Breast epithelium (tissue), 4 donors: Measurements from ENCODE around the gene C6orf120. TPM values are rescaled to one million over a fixed set of nuclear protein-coding genes. Genes with fewer than 3 reads are reported as not detected.

ENCODE experiments used
- DNase-seq, 2 donors: peaks; one replicate each; pipeline ENCODE4 v3.0.0-alpha.2; 2019; ENCODE audit warnings: low spot score in 2 of 2
- H3K27ac ChIP-seq, 2 donors: fragments of 200-600 bp; sonication (generic) in 1 of 2; one replicate each; pipeline ENCODE4 v1.5.1; 2016 to 2019; ENCODE audit warnings: mild to moderate bottlenecking in 1 of 2
- H3K27me3 ChIP-seq, 2 donors: fragments of 200-600 bp; sonication (generic) in 1 of 2; one replicate each; pipeline versions ENCODE4 v1.5.1 to v1.6.0; 2017 to 2019; ENCODE audit warnings: control low read depth in 1 of 2, mild to moderate bottlenecking in 1 of 2
- H3K36me3 ChIP-seq: fragments of 200-600 bp; one replicate; pipeline ENCODE4 v1.5.1; 2019
- H3K4me1 ChIP-seq, 2 donors: fragments of 200-600 bp; sonication (generic); one replicate each; pipeline ENCODE4 v1.5.1; 2016 to 2019; ENCODE audit warnings: control low read depth in 1 of 2
- H3K4me3 ChIP-seq, 3 donors: fragments of 200-600 bp; sonication (generic); 1 replicate in 2 of 3; 2 replicates in 1 of 3; pipeline ENCODE4 v1.5.1; 2016 to 2019; ENCODE audit warnings: mild to moderate bottlenecking in 3 of 3, moderate library complexity in 2 of 3
- H3K9me3 ChIP-seq, 2 donors: fragments of 200-600 bp; sonication (generic) in 1 of 2; one replicate each; pipeline ENCODE4 v1.5.1; 2016 to 2019; ENCODE audit warnings: control low read depth in 1 of 2
- CTCF ChIP-seq, 3 donors: fragments of 450-650 bp; IDR thresholded peaks; one replicate each; pipeline ENCODE4 v1.5.1; 2016 to 2017; ENCODE audit warnings: antibody characterized with exemption in 3 of 3, mild to moderate bottlenecking in 3 of 3, moderate library complexity in 3 of 3
- POLR2A ChIP-seq: fragments of 450-650 bp; IDR thresholded peaks from one replicate; pipeline ENCODE4 v1.6.1; 2016; ENCODE audit warnings: antibody characterized with exemption, mild to moderate bottlenecking, moderate library complexity
- POLR2AphosphoS5 ChIP-seq, 3 donors: sonication (generic); formaldehyde crosslinking; IDR thresholded peaks; one replicate each; pipeline ENCODE4 v1.6.1; 2017; ENCODE audit warnings: antibody characterized with exemption in 3 of 3
- intact Hi-C: fragments of 100-400 bp; cut with DNase I; formaldehyde crosslinking; loops from one replicate; pipeline ENCODE4 v1.15.1; 2023; ENCODE audit warnings: low total_unique reads
- total RNA-seq, 3 donors: library from RNA; depleted of rRNA; stranded (reverse); fragments of >200 nt; gene quantifications; one replicate each; pipeline ENCODE4 v1.1.0, GENCODE V29; 2016

The C6orf120 gene
- total RNA-seq, 3 donors from 2014 or later, result 29.5 to 49.0 (median 33.4) TPM

- Histone ChIP-seq H3K4me1 (peaks cover 0 to 6% of the 10 kb centered on the region in 2 donors), H3K9me3 (no peaks in the 10 kb centered on the region), H3K27me3 (no peaks in the 10 kb centered on the region), H3K27ac (peak overlapping the region; percentile 95 to 96), H3K4me3 (peak overlapping the region; percentile 87 to 93 (median 92)), H3K36me3 (no peaks in the 10 kb centered on the region)
- TF ChIP-seq POLR2AphosphoS5 (IDR thresholded peaks at IDR 0.05) (no peak), CTCF (IDR thresholded peaks at IDR 0.05) (no peak), POLR2A (no peak)
- intact Hi-C loops, result no loop called here
- no peak for DNase-seq
These were observed 494 bp upstream of the C6orf120 start for GRCh38 chr6:169701311-169701953.

- intact Hi-C loops, result no loop called here
- peaks cover 0 to 6% of the 10 kb centered on the region in 2 donors for H3K4me1 ChIP-seq
These were observed 917 bp downstream of the C6orf120 start for GRCh38 chr6:169702840-169703246.

GRCh38 chr6:169707772-169708171 is 5.8 kb downstream of the C6orf120 start:
- H3K27ac ChIP-seq, result no peak overlapping the region
- no peak for TF ChIP-seq POLR2A
- TF ChIP-seq POLR2AphosphoS5 (IDR thresholded peaks at IDR 0.05), result no peak
- no peak for TF ChIP-seq CTCF (IDR thresholded peaks at IDR 0.05)
- H3K9me3 ChIP-seq, result no peaks in the 10 kb centered on the region
- peaks cover 8% of the 10 kb centered on the region for H3K36me3 ChIP-seq
- no peak for DNase-seq
- no peaks in the 10 kb centered on the region for H3K27me3 ChIP-seq
- H3K4me1 ChIP-seq, result peaks cover 0 to 6% of the 10 kb centered on the region in 2 donors
- H3K4me3 ChIP-seq, result no peak overlapping the region
- intact Hi-C loops, result no loop called here

More at GRCh38 chr6:169702840-169703246, 917 bp downstream of the C6orf120 start:
- H3K4me3 ChIP-seq, result peak overlapping the region; percentile 87 to 93 (median 92)
- peak overlapping the region; percentile 95 to 96 for H3K27ac ChIP-seq
- TF ChIP-seq POLR2A, result no peak
- TF ChIP-seq CTCF (IDR thresholded peaks at IDR 0.05), result no peak
- no peak for TF ChIP-seq POLR2AphosphoS5 (IDR thresholded peaks at IDR 0.05)
- no peaks in the 10 kb centered on the region for H3K9me3 ChIP-seq
- no peak for DNase-seq
- no peaks in the 10 kb centered on the region for H3K27me3 ChIP-seq
- no peaks in the 10 kb centered on the region for H3K36me3 ChIP-seq

GRCh38 chr6:169709293-169709692 is 7.4 kb downstream of the C6orf120 start:
- intact Hi-C loops, result no loop called here
- H3K36me3 ChIP-seq, result peaks cover 8% of the 10 kb centered on the region

More at GRCh38 chr6:169709293-169709692, 7.4 kb downstream of the C6orf120 start:
- no peaks in the 10 kb centered on the region for H3K9me3 ChIP-seq
- H3K27ac ChIP-seq, result no peak overlapping the region
- H3K4me1 ChIP-seq, result no peaks in the 10 kb centered on the region
- DNase-seq, result no peak
- no peaks in the 10 kb centered on the region for H3K27me3 ChIP-seq
- no peak overlapping the region for H3K4me3 ChIP-seq
- TF ChIP-seq CTCF (IDR thresholded peaks at IDR 0.05) (no peak), POLR2AphosphoS5 (IDR thresholded peaks at IDR 0.05) (no peak), POLR2A (no peak)
